ENCODE results near the gene TLCD3B. TPM values are rescaled to one million over a fixed set of nuclear protein-coding genes. Genes with fewer than 3 reads are reported as not detected.

TLCD3B gene
- total and polyA plus RNA-seq, 7 donors: 0.54 TPM; not detected in 6

- DNase-seq: no peak
- no peaks in the 10 kb centered on the region for H3K9me3 ChIP-seq
- H3K27me3 ChIP-seq: peaks cover 13 to 29% (median 23%) of the 10 kb centered on the region in 3 donors
- intact Hi-C loops (cut with DNase I): no loop called here
- H3K27ac ChIP-seq: no peak overlapping the region
- WGBS, 2 donors: 56 to 85% methylated on average over 18 of the region's 18 CpGs
- peaks cover 0 to 19% (median 2%) of the 10 kb centered on the region in 4 donors for H3K36me3 ChIP-seq
- no peak for TF ChIP-seq EP300 (IDR thresholded peaks at IDR 0.05)
- H3K4me1 ChIP-seq: peaks cover 0 to 21% (median 19%) of the 10 kb centered on the region in 4 donors
- no peak overlapping the region for H3K4me3 ChIP-seq
Observed at GRCh38 chr16:30006095-30006473, 25.0 kb downstream of the TLCD3B start.

GRCh38 chr16:30005341-30006094 is 25.6 kb downstream of the TLCD3B start:
- WGBS, 2 donors: 39 to 62% methylated on average over 35 of the region's 35 CpGs
- no peak overlapping the region for H3K27ac ChIP-seq
- peaks cover 8 to 23% (median 17%) of the 10 kb centered on the region in 3 donors for H3K27me3 ChIP-seq
- H3K9me3 ChIP-seq: no peaks in the 10 kb centered on the region
- TF ChIP-seq CTCF (IDR thresholded peaks at IDR 0.05) (peak; percentile 57 to 86 (median 72)), EP300 (IDR thresholded peaks at IDR 0.05) (no peak)
- DNase-seq: no peak
- intact Hi-C loops (cut with DNase I): no loop called here
- H3K4me3 ChIP-seq: peak overlapping the region in 1 of 4 donors; percentile 9
- peaks cover 0 to 25% (median 4%) of the 10 kb centered on the region in 4 donors for H3K36me3 ChIP-seq
- H3K4me1 ChIP-seq: peaks cover 0 to 15% (median 14%) of the 10 kb centered on the region in 4 donors

- DNase-seq: no peak
- Histone ChIP-seq H3K9me3 (no peaks in the 10 kb centered on the region), H3K36me3 (peaks cover 0 to 32% (median 7%) of the 10 kb centered on the region in 4 donors), H3K4me1 (peaks cover 0 to 9% (median 7%) of the 10 kb centered on the region in 4 donors), H3K27ac (no peak overlapping the region), H3K4me3 (no peak overlapping the region), H3K27me3 (peaks cover under 1 to 16% (median 10%) of the 10 kb centered on the region in 3 donors)
- TF ChIP-seq POLR2AphosphoS5 (IDR thresholded peaks at IDR 0.05): no peak
- no peak for TF ChIP-seq POLR2A (IDR thresholded peaks at IDR 0.05)
- TF ChIP-seq EP300 (IDR thresholded peaks at IDR 0.05): no peak
- no peak for TF ChIP-seq CTCF (IDR thresholded peaks at IDR 0.05)
- intact Hi-C loops (cut with DNase I): no loop called here
- 26 to 28% methylated on average over 11 of the region's 11 CpGs for WGBS, 2 donors
Observed at GRCh38 chr16:30004811-30005242, 26.2 kb downstream of the TLCD3B start.

- H3K27me3 ChIP-seq: peaks cover 0 to 12% (median 6%) of the 10 kb centered on the region in 3 donors
- intact Hi-C loops (cut with DNase I): no loop called here
Observed at GRCh38 chr16:30004424-30004776, 26.7 kb downstream of the TLCD3B start.

More at GRCh38 chr16:30004424-30004776, 26.7 kb downstream of the TLCD3B start:
- 61 to 69% methylated on average over 19 of the region's 19 CpGs for WGBS, 2 donors
- no peak for TF ChIP-seq EP300 (IDR thresholded peaks at IDR 0.05)
- no peak for TF ChIP-seq POLR2A (IDR thresholded peaks at IDR 0.05)
- no peak for TF ChIP-seq CTCF (IDR thresholded peaks at IDR 0.05)
- Histone ChIP-seq H3K27ac (no peak overlapping the region), H3K4me3 (no peak overlapping the region), H3K9me3 (no peaks in the 10 kb centered on the region), H3K36me3 (peaks cover 0 to 36% (median 7%) of the 10 kb centered on the region in 4 donors), H3K4me1 (peaks cover 0 to 9% (median 6%) of the 10 kb centered on the region in 4 donors)
- no peak for DNase-seq
